GM12892 (cell line): ENCODE measurements around the gene TSPAN2. TPM values are rescaled to one million over a fixed set of nuclear protein-coding genes. Genes with fewer than 3 reads are reported as not detected.
A peak's percentile ranks its signal among the peaks of the same experiment; 100 is the strongest.

Experiments used
- DNase-seq: peaks from one replicate; pipeline ENCODE4 v3.0.0; 2011; ENCODE audit not compliant: insufficient read length
- FAIRE-seq: peaks from 2 replicates; lab custom pipeline; 2011; peaks lifted over from hg19 to GRCh38; lab: Jason Lieb, UNC
- POLR2A ChIP-seq: IDR thresholded peaks from 2 replicates; pipeline ENCODE4 v1.6.1; 2011; ENCODE audit warnings: low read depth, low read length, control low read depth
- POLR2AphosphoS5 ChIP-seq: IDR thresholded peaks from 2 replicates; pipeline ENCODE4 v1.6.1; 2011; ENCODE audit warnings: low read depth, low read length, control low read depth
- TAF1 ChIP-seq: IDR thresholded peaks from 2 replicates; pipeline ENCODE4 v1.6.1; 2011; ENCODE audit warnings: low read depth, mild to moderate bottlenecking, control low read depth, low read length, borderline replicate concordance
- polyA plus RNA-seq: library from polyadenylated mRNA; unstranded; fragments of >200 nt; gene quantifications from one replicate; pipeline ENCODE4 v1.2.1, GENCODE V29; 2012; ENCODE audit warnings: missing spikeins, inconsistent platforms; ENCODE audit not compliant: missing spikeins

Gene TSPAN2
- polyA plus RNA-seq, result not detected

DNA sequence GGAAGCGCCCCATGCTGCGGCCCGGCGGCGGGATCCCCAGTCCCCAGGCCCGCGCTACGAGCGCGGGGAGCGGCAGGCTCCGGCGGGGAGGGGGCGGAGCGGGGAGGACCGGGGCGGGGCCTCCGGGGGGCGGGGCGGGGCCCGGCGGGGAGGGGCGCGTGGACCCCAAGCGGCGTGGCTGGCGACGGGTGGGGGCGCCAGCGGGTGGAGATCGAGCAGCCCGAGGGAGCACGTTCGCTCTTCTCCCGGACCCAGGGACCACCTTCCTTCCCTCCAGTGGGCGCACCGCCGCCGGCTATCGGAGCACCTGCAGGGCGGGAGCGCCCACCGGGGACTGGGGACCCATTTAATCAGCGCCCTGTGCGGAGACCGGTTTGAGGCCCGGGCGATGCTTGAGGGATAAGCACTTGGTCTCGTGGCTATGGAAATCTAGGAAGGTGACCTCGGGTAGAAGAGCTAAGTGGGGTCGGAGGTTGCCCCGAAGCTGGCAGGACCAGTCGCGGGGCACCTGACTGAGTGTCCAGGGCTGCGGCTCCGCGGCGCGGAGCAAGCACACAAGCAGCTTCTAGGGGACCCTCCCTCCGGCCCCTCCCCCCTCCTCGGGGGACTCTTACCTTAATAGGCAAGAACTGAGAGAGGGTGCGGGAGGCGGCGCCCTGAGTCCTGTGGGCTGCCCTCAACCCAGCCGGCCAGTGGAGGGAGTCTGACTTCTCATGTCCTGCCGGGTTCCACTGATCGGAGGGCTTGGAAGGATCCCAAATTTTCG is at the start of gene TSPAN2:
Gene TSPAN2 (minus strand): TSS at position 84 of the 766 bp plus-strand sequence. CDS start 71 bp downstream, at position 13.
- no peak for FAIRE-seq
- TF ChIP-seq POLR2AphosphoS5 (no peak), POLR2A (no peak), TAF1 (no peak)
- DNase-seq, result no peak

GRCh38 chr1:115138973-115139372 is 49.7 kb upstream of the TSPAN2 start:
- DNase-seq, result peak; percentile 52
- TF ChIP-seq POLR2A (no peak), POLR2AphosphoS5 (no peak), TAF1 (no peak)
- peak; percentile 85 for FAIRE-seq

- no peak for FAIRE-seq
- no peak for DNase-seq
- TF ChIP-seq TAF1 (no peak), POLR2AphosphoS5 (no peak), POLR2A (no peak)
These were observed 49.0 kb upstream of the TSPAN2 start for GRCh38 chr1:115138271-115138670.

GRCh38 chr1:115137191-115137590 is 47.9 kb upstream of the TSPAN2 start:
- FAIRE-seq (no peak), DNase-seq (no peak)
- TF ChIP-seq POLR2AphosphoS5 (no peak), POLR2A (no peak), TAF1 (no peak)

DNA sequence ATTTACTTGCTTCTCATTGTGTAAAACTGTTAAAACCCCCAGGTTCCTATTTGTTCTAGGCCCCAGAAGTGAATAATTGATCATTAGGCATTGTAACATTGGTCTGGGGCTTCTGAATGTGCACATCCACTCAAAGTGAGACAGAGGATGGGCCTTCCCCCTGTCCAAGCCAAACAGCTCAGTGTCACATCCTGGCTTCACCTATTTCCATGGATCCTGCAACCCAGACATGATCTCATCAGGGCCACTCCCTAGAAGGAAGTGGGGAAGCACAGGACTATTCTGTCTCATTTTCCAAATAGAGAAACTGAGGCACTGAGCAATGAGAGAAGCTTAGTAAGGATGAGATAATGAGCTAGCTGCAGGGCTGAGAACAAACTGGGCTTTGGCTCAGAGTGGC is 47.4 kb upstream of the TSPAN2 start:
- FAIRE-seq (no peak), DNase-seq (no peak)
- TF ChIP-seq POLR2A (no peak), TAF1 (no peak), POLR2AphosphoS5 (no peak)

- no peak for DNase-seq
- TF ChIP-seq POLR2AphosphoS5 (no peak), TAF1 (no peak), POLR2A (no peak)
- FAIRE-seq, result no peak
These were observed 46.8 kb upstream of the TSPAN2 start for GRCh38 chr1:115136106-115136505.

- DNase-seq (no peak), FAIRE-seq (no peak)
- TF ChIP-seq TAF1 (no peak), POLR2A (no peak), POLR2AphosphoS5 (no peak)
These were observed 46.4 kb upstream of the TSPAN2 start for GRCh38 chr1:115135681-115136080.

DNA sequence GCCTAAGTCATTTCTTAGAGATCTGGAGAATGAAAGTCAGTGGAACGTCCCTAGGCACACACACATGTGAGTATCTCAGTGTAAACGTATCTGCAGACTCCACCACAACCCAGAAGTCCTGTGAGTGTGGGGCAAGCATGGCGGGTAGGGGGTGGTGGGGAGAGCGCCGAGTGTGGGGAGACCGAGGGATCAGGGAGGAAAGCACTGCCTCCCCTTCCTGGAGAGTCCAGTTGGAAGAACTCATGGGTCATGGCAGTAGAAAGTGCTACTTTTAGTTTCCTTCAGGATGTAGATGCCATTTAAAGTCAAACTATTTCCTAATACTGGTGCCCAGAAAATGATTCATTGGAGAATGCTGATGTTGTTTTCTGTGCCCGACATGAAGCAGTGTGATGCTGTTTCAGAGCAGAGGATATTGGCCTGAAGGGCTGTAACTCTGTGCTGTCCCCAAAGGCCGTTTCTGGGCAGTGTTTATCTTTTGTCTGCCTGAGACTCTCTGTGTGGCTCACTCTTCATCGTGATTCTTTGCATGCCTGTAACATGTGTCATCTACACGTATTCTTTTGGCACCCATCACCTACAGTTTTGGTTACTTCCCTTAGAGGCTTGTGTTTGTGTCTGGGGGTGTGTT is 45.7 kb upstream of the TSPAN2 start:
- DNase-seq, result no peak
- TF ChIP-seq POLR2AphosphoS5 (no peak), TAF1 (no peak), POLR2A (no peak)
- no peak for FAIRE-seq

GRCh38 chr1:115134231-115134630 is 44.9 kb upstream of the TSPAN2 start:
- FAIRE-seq, result no peak
- no peak for DNase-seq
- no peak for TF ChIP-seq TAF1

DNA sequence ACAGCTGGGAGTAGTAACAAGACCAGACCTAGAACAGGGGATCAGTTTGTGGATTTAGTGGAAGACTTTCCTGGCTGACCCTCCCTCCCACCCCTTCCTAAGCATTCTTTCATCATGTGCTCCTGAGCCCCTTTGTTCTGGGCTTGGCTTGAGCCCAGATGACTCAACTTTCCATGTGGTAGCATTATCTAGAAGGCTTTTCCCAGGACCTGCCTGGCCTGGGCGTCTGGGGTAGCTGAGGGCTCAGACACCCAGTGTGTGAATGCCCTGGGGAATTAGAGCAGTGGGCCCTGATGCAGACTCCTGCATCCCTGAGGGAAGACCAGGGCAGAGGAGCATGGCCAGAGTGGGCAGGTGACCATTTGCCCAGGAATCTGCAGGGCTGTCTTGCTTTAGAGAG is 44.1 kb upstream of the TSPAN2 start:
- FAIRE-seq, result no peak
- DNase-seq, result no peak
- no peak for TF ChIP-seq TAF1
- TF ChIP-seq POLR2A, result no peak
- TF ChIP-seq POLR2AphosphoS5, result no peak

DNA sequence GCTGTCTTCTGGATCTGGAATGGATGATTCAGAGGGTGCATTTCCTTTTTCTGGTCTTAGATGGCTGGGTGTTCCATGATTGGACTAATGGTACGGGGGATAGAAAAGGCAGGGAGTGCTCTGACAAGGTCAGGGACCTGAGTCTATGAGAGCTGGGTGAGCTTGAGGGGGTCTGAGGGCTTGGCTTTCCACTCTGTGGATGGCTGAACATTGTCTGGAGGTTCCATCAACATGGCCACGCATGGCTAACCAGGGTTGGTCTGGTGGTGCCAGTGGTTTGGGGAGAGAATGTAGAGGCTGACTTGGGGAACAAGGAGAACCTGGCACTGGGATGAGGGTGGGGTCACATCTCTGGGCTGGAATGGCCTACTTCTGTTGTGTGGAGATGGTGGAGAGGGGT is 41.5 kb upstream of the TSPAN2 start:
- no peak for FAIRE-seq
- no peak for TF ChIP-seq POLR2AphosphoS5
- TF ChIP-seq POLR2A, result no peak
- no peak for TF ChIP-seq TAF1

GRCh38 chr1:115129071-115129640 is 39.9 kb upstream of the TSPAN2 start:
- TF ChIP-seq TAF1 (no peak), POLR2AphosphoS5 (no peak), POLR2A (no peak)
- FAIRE-seq, result no peak
- no peak for DNase-seq

More for the DNA sequence above, 41.5 kb upstream of the TSPAN2 start:
- DNase-seq, result no peak
